ENCODE data around the gene RPS19. TPM values are rescaled to one million over a fixed set of nuclear protein-coding genes. Genes with fewer than 3 reads are reported as not detected.

Gene RPS19
- polyA plus RNA-seq, 2 of the 4 experiments (the other 2 are of a cell fraction): 3,564 to 7,778 TPM

DNA sequence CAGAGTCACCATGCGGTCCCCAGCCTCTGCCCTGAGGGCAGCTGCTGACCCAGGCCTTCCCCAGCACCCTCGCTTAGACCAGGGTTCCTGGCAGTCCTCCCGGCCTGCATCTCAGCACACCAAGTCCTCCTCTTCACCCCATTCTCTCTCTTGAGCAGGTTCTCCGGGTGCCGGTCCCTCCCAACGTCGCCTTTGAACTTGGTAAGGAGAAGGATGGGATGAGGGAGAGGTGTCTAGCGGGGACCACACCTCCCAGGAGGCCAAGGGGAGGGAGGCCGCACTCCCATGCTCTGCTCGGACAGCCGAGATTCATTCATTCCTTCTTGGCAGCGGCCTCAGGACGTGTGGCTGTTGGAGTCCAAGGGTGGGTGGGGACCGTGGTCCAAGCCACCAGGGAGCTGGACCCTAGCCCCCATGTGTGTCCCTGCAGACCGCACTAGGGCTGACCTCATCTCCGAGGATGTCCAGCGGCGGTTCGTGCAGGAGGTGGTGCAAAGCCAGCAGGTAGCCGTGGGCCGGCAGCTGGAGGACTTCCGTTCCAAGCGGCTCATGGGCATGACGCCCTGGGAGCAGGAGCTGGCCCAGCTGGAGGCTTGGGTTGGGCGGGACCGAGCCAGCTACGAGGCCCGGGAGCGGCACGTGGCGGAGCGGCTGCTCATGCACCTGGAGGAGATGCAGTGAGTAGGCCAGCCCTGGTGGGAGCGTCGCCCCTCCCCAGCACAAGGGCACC is 32.3 kb downstream of the RPS19 start:
- FAIRE-seq (no peak), ATAC-seq (no peak), DNase-seq (ENCODE audit: low read depth in 1 of 2, low spot score in 1 of 2) (no peak)
- H3K4me2 ChIP-seq: no peak overlapping the region
- H3K4me1 ChIP-seq: peaks cover 17% of the 10 kb centered on the region; the same call in 2 of the 3 replicates
- CTCF ChIA-PET: interaction anchor here (0.8 to 4.0 kb wide), 10 partner anchors 8 to 189 kb away, joined by 3 to 17 read pairs (median 6); no protein-coding TSS in a partner anchor
- H3K4me3 ChIP-seq: no peak overlapping the region
- no peak overlapping the region for H3K27ac ChIP-seq
- no peaks in the 10 kb centered on the region for H3K9me3 ChIP-seq
- TF ChIP-seq SMC3 (IDR thresholded peaks at IDR 0.05) (no peak), HES2 (IDR thresholded peaks at IDR 0.05) (no peak), USF2 (IDR thresholded peaks at IDR 0.05) (no peak), HEYL (CRISPR knock-in tag; IDR thresholded peaks at IDR 0.05) (no peak), HOXB5 (CRISPR knock-in tag; IDR thresholded peaks at IDR 0.05) (no peak), JUNB (IDR thresholded peaks at IDR 0.05) (no peak), MYC (IDR thresholded peaks at IDR 0.05; ENCODE audit: borderline replicate concordance, low read length) (no peak), CBX2 (IDR thresholded peaks at IDR 0.05; ENCODE audit: borderline replicate concordance, low read depth) (no peak), NFE2L2 (conservative IDR thresholded peaks at IDR 0.05; ENCODE audit: low read length) (no peak), TFCP2L1 (CRISPR knock-in tag; IDR thresholded peaks at IDR 0.05) (no peak)
- TF ChIP-seq, protein P1, sequence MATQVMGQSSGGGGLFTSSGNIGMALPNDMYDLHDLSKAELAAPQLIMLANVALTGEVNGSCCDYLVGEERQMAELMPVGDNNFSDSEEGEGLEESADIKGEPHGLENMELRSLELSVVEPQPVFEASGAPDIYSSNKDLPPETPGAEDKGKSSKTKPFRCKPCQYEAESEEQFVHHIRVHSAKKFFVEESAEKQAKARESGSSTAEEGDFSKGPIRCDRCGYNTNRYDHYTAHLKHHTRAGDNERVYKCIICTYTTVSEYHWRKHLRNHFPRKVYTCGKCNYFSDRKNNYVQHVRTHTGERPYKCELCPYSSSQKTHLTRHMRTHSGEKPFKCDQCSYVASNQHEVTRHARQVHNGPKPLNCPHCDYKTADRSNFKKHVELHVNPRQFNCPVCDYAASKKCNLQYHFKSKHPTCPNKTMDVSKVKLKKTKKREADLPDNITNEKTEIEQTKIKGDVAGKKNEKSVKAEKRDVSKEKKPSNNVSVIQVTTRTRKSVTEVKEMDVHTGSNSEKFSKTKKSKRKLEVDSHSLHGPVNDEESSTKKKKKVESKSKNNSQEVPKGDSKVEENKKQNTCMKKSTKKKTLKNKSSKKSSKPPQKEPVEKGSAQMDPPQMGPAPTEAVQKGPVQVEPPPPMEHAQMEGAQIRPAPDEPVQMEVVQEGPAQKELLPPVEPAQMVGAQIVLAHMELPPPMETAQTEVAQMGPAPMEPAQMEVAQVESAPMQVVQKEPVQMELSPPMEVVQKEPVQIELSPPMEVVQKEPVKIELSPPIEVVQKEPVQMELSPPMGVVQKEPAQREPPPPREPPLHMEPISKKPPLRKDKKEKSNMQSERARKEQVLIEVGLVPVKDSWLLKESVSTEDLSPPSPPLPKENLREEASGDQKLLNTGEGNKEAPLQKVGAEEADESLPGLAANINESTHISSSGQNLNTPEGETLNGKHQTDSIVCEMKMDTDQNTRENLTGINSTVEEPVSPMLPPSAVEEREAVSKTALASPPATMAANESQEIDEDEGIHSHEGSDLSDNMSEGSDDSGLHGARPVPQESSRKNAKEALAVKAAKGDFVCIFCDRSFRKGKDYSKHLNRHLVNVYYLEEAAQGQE (IDR thresholded peaks at IDR 0.05): no peak
- POLR2A ChIA-PET: interaction anchor here (0.7 kb wide), 1 partner anchor 49 kb away, joined by 3 read pairs; no protein-coding TSS in a partner anchor
- WGBS (ENCODE audit: missing lambda C conversion rate): 92% methylated on average over 34 of the region's 34 CpGs

DNA sequence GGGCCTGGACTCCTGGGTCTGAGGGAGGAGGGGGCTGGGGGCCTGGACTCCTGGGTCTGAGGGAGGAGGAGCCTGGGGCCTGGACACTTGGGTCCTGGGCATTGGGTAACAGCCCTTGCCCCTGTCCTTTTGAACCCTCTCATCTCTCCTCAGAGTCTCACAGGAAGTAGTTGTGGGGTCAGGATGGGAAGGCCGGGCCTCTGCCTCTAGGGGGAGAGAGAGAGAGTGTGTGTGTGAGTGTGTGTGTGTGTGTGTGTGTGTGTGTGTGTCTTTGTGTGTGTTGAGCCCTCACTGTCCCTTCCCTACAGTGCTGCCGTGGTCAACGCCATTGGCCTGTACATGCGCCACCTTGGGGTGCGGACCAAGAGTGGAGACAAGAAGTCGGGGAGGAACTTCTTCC is 33.8 kb downstream of the RPS19 start:
- no peaks in the 10 kb centered on the region for H3K9me3 ChIP-seq
- H3K27ac ChIP-seq: peak overlapping the region in 1 of 2 experiments; percentile 42; a peak in 1 of 6 replicates
- FAIRE-seq (no peak), DNase-seq (ENCODE audit: low read depth in 1 of 2, low spot score in 1 of 2) (peak in 1 of 2 experiments; percentile 87), ATAC-seq (peak; percentile 25 to 63)
- TF ChIP-seq ZFP36 (IDR thresholded peaks at IDR 0.05; ENCODE audit: borderline replicate concordance, partially characterized antibody) (peak; percentile 15), PBX3 (IDR thresholded peaks at IDR 0.05) (0 out of 2 replicates have a peak, but pooled peaks have one; percentile 12), MAX (IDR thresholded peaks at IDR 0.05) (no peak), EHF (CRISPR knock-in tag; IDR thresholded peaks at IDR 0.05) (0 out of 2 replicates have a peak, but pooled peaks have one; percentile 56), GATA3 (IDR thresholded peaks at IDR 0.05; ENCODE audit: borderline replicate concordance) (peak; percentile 39; the same call in 1 of the 2 replicates), NPAS2 (CRISPR knock-in tag; IDR thresholded peaks at IDR 0.05; ENCODE audit: borderline replicate concordance) (no peak), HES2 (IDR thresholded peaks at IDR 0.05) (no peak)
- TF ChIP-seq, protein P1 (IDR thresholded peaks at IDR 0.05): no peak
- WGBS (ENCODE audit: missing lambda C conversion rate): 70% methylated on average over 6 of the region's 6 CpGs
- POLR2A ChIA-PET: no interaction called here
- peaks cover 14% of the 10 kb centered on the region; the same call in 2 of the 3 replicates for H3K4me1 ChIP-seq
- H3K4me3 ChIP-seq: no peak overlapping the region
- H3K4me2 ChIP-seq: no peak overlapping the region
- CTCF ChIA-PET: interaction anchor here (2.7 kb wide), 1 partner anchor 11 kb away, joined by 18 read pairs; no protein-coding TSS in a partner anchor
